ENCODE measurements around the gene AP1S2. TPM values are rescaled to one million over a fixed set of nuclear protein-coding genes. Genes with fewer than 3 reads are reported as not detected.

Gene AP1S2
- total and polyA plus RNA-seq, 2 of the 13 experiments (the other 11 are each of a cell fraction or from before 2014, with no cell fraction given): 10.1 to 18.8 TPM

- H4K20me1 ChIP-seq (ENCODE audit: insufficient read depth, low read length): no peaks in the 10 kb centered on the region
- H3K27me3 ChIP-seq (ENCODE audit: control insufficient read depth in 1 of 2, insufficient read depth in 2 of 2, low read length in 2 of 2): no peaks in the 10 kb centered on the region
- no peak for ATAC-seq
- TF ChIP-seq SMC3 (IDR thresholded peaks at IDR 0.05; ENCODE audit: low read length) (no peak), SIX1 (CRISPR knock-in tag; IDR thresholded peaks at IDR 0.05; ENCODE audit: borderline replicate concordance) (no peak), EED (CRISPR knock-in tag; IDR thresholded peaks at IDR 0.05) (no peak), AGO2 (optimal IDR thresholded peaks at IDR 0.05; ENCODE audit: low read depth, low read length) (no peak)
- H2AFZ ChIP-seq (ENCODE audit: low read length): no peak overlapping the region
- in situ Hi-C loops (cut with HindIII; ENCODE audit: extremely low pct_ligation_motif_present, low pct_unique_long_range_greater_than_20kb) (no loop called here), intact Hi-C loops (cut with micrococcal nuclease; ENCODE audit: unreplicated experiment) (no loop called here)
- H3K9me3 ChIP-seq (ENCODE audit: low read length): no peaks in the 10 kb centered on the region
- no peak overlapping the region for H3K4me2 ChIP-seq (ENCODE audit: low read depth, low read length)
- BruUV-seq (replicated peaks): no TSS peak
- H3K4me3 ChIP-seq (replicated peaks in 1 of 3; ENCODE audit: insufficient read depth in 1 of 3, low read depth in 2 of 3, low read length in 3 of 3): no peak overlapping the region
- H3K4me1 ChIP-seq (ENCODE audit: insufficient read depth, low read length): no peaks in the 10 kb centered on the region
- POLR2A ChIA-PET: no interaction called here
- FAIRE-seq: no peak
- no peak for DNase-seq (ENCODE audit: low spot score)
- CTCF ChIA-PET (ENCODE audit: low intra/inter-chr PET ratio, low total read pairs): no interaction called here
- H3K36me3 ChIP-seq (replicated peaks in 1 of 2; ENCODE audit: control insufficient read depth in 1 of 2, insufficient read depth in 2 of 2, low read length in 2 of 2): no peaks in the 10 kb centered on the region
- no peaks in the 10 kb centered on the region for H3K79me2 ChIP-seq (ENCODE audit: insufficient read depth, low read length)
- no peak overlapping the region for H3K27ac ChIP-seq (ENCODE audit: extremely low read length, insufficient read depth, low read length)
- H3K9ac ChIP-seq (ENCODE audit: insufficient read depth, low read depth, low read length): no peak overlapping the region
Measured at GRCh38 chrX:15864629-15865028, 10.0 kb upstream of the AP1S2 start.

GRCh38 chrX:15864023-15864422 is 9.4 kb upstream of the AP1S2 start:
- Histone ChIP-seq H2AFZ (ENCODE audit: low read length) (no peak overlapping the region), H3K4me1 (ENCODE audit: insufficient read depth, low read length) (no peaks in the 10 kb centered on the region), H3K4me3 (replicated peaks in 1 of 3; ENCODE audit: insufficient read depth in 1 of 3, low read depth in 2 of 3, low read length in 3 of 3) (no peak overlapping the region), H3K27me3 (ENCODE audit: control insufficient read depth in 1 of 2, insufficient read depth in 2 of 2, low read length in 2 of 2) (no peaks in the 10 kb centered on the region), H3K4me2 (ENCODE audit: low read depth, low read length) (no peak overlapping the region), H3K27ac (ENCODE audit: extremely low read length, insufficient read depth, low read length) (no peak overlapping the region), H3K36me3 (replicated peaks in 1 of 2; ENCODE audit: control insufficient read depth in 1 of 2, insufficient read depth in 2 of 2, low read length in 2 of 2) (no peaks in the 10 kb centered on the region), H3K79me2 (ENCODE audit: insufficient read depth, low read length) (no peaks in the 10 kb centered on the region), H4K20me1 (ENCODE audit: insufficient read depth, low read length) (no peaks in the 10 kb centered on the region), H3K9me3 (ENCODE audit: low read length) (no peaks in the 10 kb centered on the region), H3K9ac (ENCODE audit: insufficient read depth, low read depth, low read length) (no peak overlapping the region)
- POLR2A ChIA-PET: no interaction called here
- CTCF ChIA-PET (ENCODE audit: low intra/inter-chr PET ratio, low total read pairs): no interaction called here
- no TSS peak for BruUV-seq (replicated peaks)
- FAIRE-seq (no peak), ATAC-seq (no peak), DNase-seq (ENCODE audit: low spot score) (no peak)
- intact Hi-C loops (cut with micrococcal nuclease; ENCODE audit: unreplicated experiment): no loop called here
- 0% methylated on average over 2 of the region's 3 CpGs for WGBS (ENCODE audit: low lambda C conversion rate)
- TF ChIP-seq FOXP1 (IDR thresholded peaks at IDR 0.05) (no peak), FOXP1 (CRISPR knock-in tag; IDR thresholded peaks at IDR 0.05) (no peak), ZNF484 (CRISPR knock-in tag; IDR thresholded peaks at IDR 0.05; ENCODE audit: borderline replicate concordance, low read depth) (no peak), FOXO1 (CRISPR knock-in tag; IDR thresholded peaks at IDR 0.05) (no peak), ETS1 (CRISPR knock-in tag; IDR thresholded peaks at IDR 0.05) (no peak), ZNF136 (CRISPR knock-in tag; IDR thresholded peaks at IDR 0.05; ENCODE audit: low read depth) (no peak), ARID3A (IDR thresholded peaks at IDR 0.05; ENCODE audit: low read depth, low read length) (no peak), XRCC5 (optimal IDR thresholded peaks at IDR 0.05; ENCODE audit: low read length) (no peak), TCF12 (IDR thresholded peaks at IDR 0.05) (no peak), TCF12 (CRISPR knock-in tag; IDR thresholded peaks at IDR 0.05) (no peak), NCOA2 (CRISPR knock-in tag; IDR thresholded peaks at IDR 0.05) (no peak), SRSF1 (optimal IDR thresholded peaks at IDR 0.05; ENCODE audit: low read depth, low read length) (no peak), HOXA9 (CRISPR knock-in tag; IDR thresholded peaks at IDR 0.05; ENCODE audit: borderline replicate concordance) (no peak)
- in situ Hi-C loops (cut with HindIII; ENCODE audit: extremely low pct_ligation_motif_present, low pct_unique_long_range_greater_than_20kb): no loop called here

All from HepG2 (cell line).